Measurements from ENCODE around the gene GJB4.

The GJB4 gene

GRCh38 chr1:34759503-34760357 is at the start of gene GJB4:
TSS of gene GJB4 (plus strand) at chr1:34759740. CDS start at chr1:34761255, 1,515 bp downstream.
- DNase-seq (ENCODE audit: low spot score) = no peak
- TF ChIP-seq CTCF (IDR thresholded peaks at IDR 0.05; ENCODE audit: extremely low read depth, missing control alignments) = no peak

DNA sequence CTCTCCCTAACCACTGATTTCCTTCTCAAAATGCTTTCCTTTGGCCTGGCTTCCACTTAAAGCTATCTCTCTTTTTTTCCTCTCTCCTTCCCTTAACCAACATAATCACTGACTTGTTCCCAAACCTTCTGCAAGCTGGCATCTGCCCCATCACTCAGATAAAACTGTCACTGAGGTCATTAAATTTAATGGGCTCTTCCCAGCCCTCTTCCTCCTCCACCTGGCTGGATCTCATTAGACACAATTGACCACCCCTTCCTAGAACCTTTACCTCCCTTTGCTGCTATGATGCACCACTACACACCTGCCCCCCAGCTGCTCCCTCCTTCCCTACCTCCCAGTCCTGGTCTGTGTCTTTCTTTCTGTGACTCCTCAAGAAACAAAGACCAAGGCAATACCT is 48.7 kb upstream of the GJB4 start:
- DNase-seq (ENCODE audit: low spot score) = no peak
- TF ChIP-seq CTCF (IDR thresholded peaks at IDR 0.05; ENCODE audit: extremely low read depth, missing control alignments) = no peak

DNA sequence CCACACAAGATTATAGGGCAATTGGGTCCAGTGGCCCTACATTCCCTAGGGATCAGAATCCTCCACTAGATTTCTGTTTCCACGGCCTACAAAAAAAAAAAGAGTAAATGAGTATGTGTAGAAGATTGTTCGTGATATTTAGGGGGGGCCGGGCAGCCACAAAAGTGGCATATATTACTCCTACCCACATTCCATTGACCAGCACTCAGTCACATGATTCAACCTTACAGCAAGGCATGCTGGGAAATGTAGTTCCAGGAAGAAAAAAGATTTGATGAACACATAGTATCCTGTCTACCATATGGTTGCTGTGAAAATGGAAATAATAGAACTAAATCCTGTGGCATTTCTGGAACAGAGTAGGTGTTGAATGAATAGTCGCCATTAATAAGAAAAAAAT is 48.1 kb upstream of the GJB4 start:
- TF ChIP-seq CTCF (IDR thresholded peaks at IDR 0.05; ENCODE audit: extremely low read depth, missing control alignments) = no peak
- DNase-seq (ENCODE audit: low spot score) = no peak

- no peak for TF ChIP-seq CTCF (IDR thresholded peaks at IDR 0.05; ENCODE audit: extremely low read depth, missing control alignments)
- no peak for DNase-seq (ENCODE audit: low spot score)
Observed at GRCh38 chr1:34712007-34712688, 47.4 kb upstream of the GJB4 start.

DNA sequence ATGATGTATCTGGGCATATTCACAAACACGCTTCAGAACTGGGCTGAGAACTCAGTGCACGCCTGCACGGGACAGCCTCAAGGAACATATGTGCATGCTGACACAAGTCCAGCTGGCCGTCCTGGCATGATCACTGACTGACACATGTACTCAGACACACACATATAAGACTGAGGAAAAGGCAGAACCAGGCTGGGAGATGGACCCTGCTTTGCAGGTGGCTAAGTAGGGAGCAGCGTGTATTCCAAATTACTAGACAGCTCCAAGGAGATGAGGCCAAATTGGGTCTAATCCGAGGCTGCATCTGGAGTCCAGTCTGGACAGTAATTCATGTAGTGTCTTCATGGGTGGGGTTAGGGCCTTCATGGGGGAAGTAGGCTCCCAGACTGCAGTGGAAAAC is 46.1 kb upstream of the GJB4 start:
- no peak for DNase-seq (ENCODE audit: low spot score)
- no peak for TF ChIP-seq CTCF (IDR thresholded peaks at IDR 0.05; ENCODE audit: extremely low read depth, missing control alignments)

DNA sequence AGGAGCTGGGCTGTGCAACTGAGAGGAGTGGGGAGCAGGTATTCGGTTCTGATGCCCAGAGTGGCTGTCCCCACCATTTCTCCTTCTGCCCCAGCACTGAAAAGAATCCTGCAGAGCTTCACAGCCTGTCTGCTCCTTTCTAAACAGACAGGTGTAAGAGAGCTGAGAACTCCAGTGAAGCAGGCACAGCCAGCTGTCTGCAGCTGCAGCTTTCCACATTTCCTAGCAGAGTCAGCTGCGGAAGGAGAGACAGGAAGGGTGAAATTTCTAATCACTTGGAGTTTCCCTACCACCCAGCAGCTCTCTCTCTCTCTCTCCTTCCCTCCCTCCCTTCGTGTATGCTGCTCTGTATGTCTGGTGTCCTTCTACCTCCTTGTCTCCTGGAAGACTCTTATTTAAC is 45.2 kb upstream of the GJB4 start:
- TF ChIP-seq CTCF (IDR thresholded peaks at IDR 0.05; ENCODE audit: extremely low read depth, missing control alignments) = no peak
- no peak for DNase-seq (ENCODE audit: low spot score)

DNA sequence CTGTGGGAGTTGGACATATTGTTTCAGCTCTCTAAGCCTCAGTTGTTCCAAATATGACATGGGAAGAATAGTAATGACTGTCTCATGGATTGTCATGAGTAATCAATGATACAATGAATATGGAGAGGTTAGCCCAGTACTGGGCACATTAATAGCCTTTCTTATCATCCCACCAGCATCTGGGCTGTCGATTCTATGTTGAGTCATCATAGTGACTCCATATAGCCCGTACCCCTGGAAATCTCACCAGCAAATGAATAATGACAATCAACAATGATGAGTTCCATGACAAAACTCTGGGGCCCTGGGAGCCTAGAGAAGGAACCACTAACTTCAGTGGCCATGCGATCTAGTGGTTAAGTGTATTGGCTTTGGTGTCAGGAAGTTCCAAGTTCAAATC is 44.4 kb upstream of the GJB4 start:
- no peak for DNase-seq (ENCODE audit: low spot score)
- TF ChIP-seq CTCF (IDR thresholded peaks at IDR 0.05; ENCODE audit: extremely low read depth, missing control alignments) = no peak
